Activated naive CD8-positive, alpha-beta T cell treated with anti-CD3 and anti-CD28 coated beads for 36 hours (primary cell): ENCODE results near the gene MS4A8. TPM values are rescaled to one million over a fixed set of nuclear protein-coding genes. Genes with fewer than 3 reads are reported as not detected.

ENCODE experiments used
- DNase-seq: peaks from one replicate; pipeline ENCODE4 v3.0.0; 2021
- H3K27ac Mint-ChIP-seq: one replicate; pipeline ENCODE4 v1.8.0; 2022; ENCODE audit warnings: mild to moderate bottlenecking, moderate library complexity, mixed read lengths
- H3K27me3 Mint-ChIP-seq: one replicate; pipeline ENCODE4 v1.8.0; 2022; ENCODE audit warnings: mild to moderate bottlenecking, mixed read lengths
- H3K36me3 Mint-ChIP-seq: one replicate; pipeline ENCODE4 v1.8.0; 2021; ENCODE audit warnings: mild to moderate bottlenecking, mixed read lengths
- H3K4me1 Mint-ChIP-seq: one replicate; pipeline ENCODE4 v1.8.0; 2021; ENCODE audit warnings: mixed read lengths
- H3K4me3 Mint-ChIP-seq: one replicate; pipeline ENCODE4 v1.8.0; 2022; ENCODE audit warnings: mild to moderate bottlenecking, moderate library complexity, mixed read lengths
- H3K9me3 Mint-ChIP-seq: one replicate; pipeline ENCODE4 v1.8.0; 2022; ENCODE audit warnings: mixed read lengths
- total RNA-seq, 2 experiments: library from RNA; stranded (reverse); gene quantifications; one replicate each; pipeline ENCODE4 v1.2.3, GENCODE V29; 2021

The MS4A8 gene
- total RNA-seq, 2 experiments from 2014 or later, result not detected

GRCh38 chr11:60764879-60765278, 65.5 kb downstream of the MS4A8 start:
- Mint-ChIP-seq H3K4me3 (no peak overlapping the region), H3K27ac (no peak overlapping the region), H3K9me3 (no peaks in the 10 kb centered on the region), H3K4me1 (peaks cover 4% of the 10 kb centered on the region), H3K36me3 (no peaks in the 10 kb centered on the region), H3K27me3 (peaks cover 34% of the 10 kb centered on the region)
- no peak for DNase-seq

- Mint-ChIP-seq H3K36me3 (no peaks in the 10 kb centered on the region), H3K27ac (no peak overlapping the region), H3K9me3 (no peaks in the 10 kb centered on the region), H3K4me1 (peaks cover 4% of the 10 kb centered on the region), H3K27me3 (peaks cover 30% of the 10 kb centered on the region), H3K4me3 (no peak overlapping the region)
- DNase-seq, result no peak
Observed at GRCh38 chr11:60765355-60765754, 65.9 kb downstream of the MS4A8 start.

Other genes with a start within 250 kb of the MS4A8 start
- 1 to 10 TPM; 7.1 to 7.3 TPM for gene MS4A1, start 243.8 kb upstream of the MS4A8 start, total RNA-seq
- gene MS4A12, start 206.8 kb upstream of the MS4A8 start, total RNA-seq, result not detected
- not detected for gene MS4A13, start 184.2 kb upstream of the MS4A8 start, total RNA-seq
- not detected for gene MS4A18, start 25.1 kb downstream of the MS4A8 start, total RNA-seq
- gene MS4A15, start 57.3 kb downstream of the MS4A8 start, total RNA-seq, result not detected
- not detected for gene MS4A10, start 85.7 kb downstream of the MS4A8 start, total RNA-seq
- gene CCDC86, start 142.5 kb downstream of the MS4A8 start, total RNA-seq, result 10 to 100 TPM; 94.4 to 96.3 TPM
- under 1 TPM; 0.12 to 0.16 TPM for gene PTGDR2, start 156.3 kb downstream of the MS4A8 start, total RNA-seq
- gene ZP1, start 167.9 kb downstream of the MS4A8 start, total RNA-seq, result not detected
- 100 to 1,000 TPM; 209 to 213 TPM for gene PRPF19, start 207.0 kb downstream of the MS4A8 start, total RNA-seq
- 100 to 1,000 TPM; 109 to 113 TPM for gene TMEM109, start 214.5 kb downstream of the MS4A8 start, total RNA-seq
- gene TMEM132A, start 224.8 kb downstream of the MS4A8 start, total RNA-seq, result 1 to 10 TPM; 1.3 to 1.4 TPM